ENCODE results near the gene NFE2L3.

DNA sequence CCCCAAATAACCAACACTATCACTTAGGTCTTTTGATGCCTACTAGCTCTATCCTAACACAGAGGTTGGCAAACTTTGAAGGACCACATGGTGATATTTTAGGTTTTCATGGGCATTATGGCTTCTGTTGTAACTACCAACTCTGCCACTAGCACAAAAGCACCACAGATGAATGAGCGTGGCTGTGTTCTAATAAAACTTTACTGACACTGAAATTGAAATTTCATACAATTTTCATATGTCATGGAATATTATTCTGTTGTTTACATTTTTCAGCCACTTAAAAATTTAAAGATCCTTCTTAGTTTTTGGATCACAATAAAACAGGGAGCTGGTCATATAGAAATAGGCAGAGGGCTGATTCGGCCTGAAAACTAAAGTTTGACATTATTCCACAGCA lies 76.0 kb downstream of the NFE2L3 start:
- TF ChIP-seq, protein P1, sequence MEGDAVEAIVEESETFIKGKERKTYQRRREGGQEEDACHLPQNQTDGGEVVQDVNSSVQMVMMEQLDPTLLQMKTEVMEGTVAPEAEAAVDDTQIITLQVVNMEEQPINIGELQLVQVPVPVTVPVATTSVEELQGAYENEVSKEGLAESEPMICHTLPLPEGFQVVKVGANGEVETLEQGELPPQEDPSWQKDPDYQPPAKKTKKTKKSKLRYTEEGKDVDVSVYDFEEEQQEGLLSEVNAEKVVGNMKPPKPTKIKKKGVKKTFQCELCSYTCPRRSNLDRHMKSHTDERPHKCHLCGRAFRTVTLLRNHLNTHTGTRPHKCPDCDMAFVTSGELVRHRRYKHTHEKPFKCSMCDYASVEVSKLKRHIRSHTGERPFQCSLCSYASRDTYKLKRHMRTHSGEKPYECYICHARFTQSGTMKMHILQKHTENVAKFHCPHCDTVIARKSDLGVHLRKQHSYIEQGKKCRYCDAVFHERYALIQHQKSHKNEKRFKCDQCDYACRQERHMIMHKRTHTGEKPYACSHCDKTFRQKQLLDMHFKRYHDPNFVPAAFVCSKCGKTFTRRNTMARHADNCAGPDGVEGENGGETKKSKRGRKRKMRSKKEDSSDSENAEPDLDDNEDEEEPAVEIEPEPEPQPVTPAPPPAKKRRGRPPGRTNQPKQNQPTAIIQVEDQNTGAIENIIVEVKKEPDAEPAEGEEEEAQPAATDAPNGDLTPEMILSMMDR (conservative IDR thresholded peaks at IDR 0.05; ENCODE audit: low read length), result no peak
- TF ChIP-seq EZH2phosphoT487 (IDR thresholded peaks at IDR 0.05; ENCODE audit: borderline replicate concordance), result no peak
